Astrocyte (in vitro differentiated cells and primary cell): ENCODE measurements around the gene HHIP.

Experiments
- CTCF ChIP-seq: IDR thresholded peaks from 2 replicates; pipeline ENCODE4 v1.5.1; 2011; ENCODE audit warnings: low read depth, mild to moderate bottlenecking, inconsistent platforms, low read length, moderate library complexity; ENCODE audit not compliant: insufficient read depth
- EZH2 ChIP-seq: IDR thresholded peaks from 2 replicates; pipeline ENCODE4 v1.6.1; 2012; ENCODE audit warnings: mild to moderate bottlenecking, low read length, inconsistent platforms; ENCODE audit not compliant: insufficient read depth

GRCh38 chr4:144739511-144740033 lies 93.6 kb downstream of the HHIP start:
- TF ChIP-seq CTCF: no peak
- no peak for TF ChIP-seq EZH2
